Measurements from ENCODE around the gene RPS25. TPM values are rescaled to one million over a fixed set of nuclear protein-coding genes. Genes with fewer than 3 reads are reported as not detected.
"Not testable (repeated sequence)": the region's sequence is repeated elsewhere in the genome, so short reads cannot be mapped to it uniquely, and the experiment has no call there.

RPS25 gene
- total RNA-seq, 2 donors from 2014 or later = 1,893 to 1,917 TPM

GRCh38 chr11:119051440-119052162, 33.5 kb upstream of the RPS25 start:
- H3K36me3 Mint-ChIP-seq (ENCODE audit: insufficient read depth in 2 of 2) = peaks cover 20 to 52% of the 10 kb centered on the region in 2 donors
- peak; percentile 19 to 27 for DNase-seq
- H3K4me1 Mint-ChIP-seq (ENCODE audit: low read depth) = peaks cover 72% of the 10 kb centered on the region
- peak overlapping the region; percentile 23 to 33 for H3K4me3 Mint-ChIP-seq
- peak; percentile 20 to 36 for ATAC-seq (replicated peaks in 1 of 2)
- H3K27me3 Mint-ChIP-seq (ENCODE audit: low read depth) = no peaks in the 10 kb centered on the region
- no peak overlapping the region for H3K27ac Mint-ChIP-seq
- H3K9me3 Mint-ChIP-seq = no peaks in the 10 kb centered on the region

GRCh38 chr11:119049081-119049480, 30.9 kb upstream of the RPS25 start:
- ATAC-seq (replicated peaks in 1 of 2) = no peak
- no peak overlapping the region for H3K27ac Mint-ChIP-seq
- H3K36me3 Mint-ChIP-seq (ENCODE audit: insufficient read depth in 2 of 2) = peaks cover 14 to 57% of the 10 kb centered on the region in 2 donors

GRCh38 chr11:119048644-119049043, 30.5 kb upstream of the RPS25 start:
- no peak overlapping the region for H3K4me3 Mint-ChIP-seq
- peaks cover 14 to 53% of the 10 kb centered on the region in 2 donors for H3K36me3 Mint-ChIP-seq (ENCODE audit: insufficient read depth in 2 of 2)
- H3K9me3 Mint-ChIP-seq = no peaks in the 10 kb centered on the region
- peaks cover 48% of the 10 kb centered on the region for H3K4me1 Mint-ChIP-seq (ENCODE audit: low read depth)
- no peak for DNase-seq
- H3K27ac Mint-ChIP-seq = no peak overlapping the region
- no peak for ATAC-seq (replicated peaks in 1 of 2)
- H3K27me3 Mint-ChIP-seq (ENCODE audit: low read depth) = no peaks in the 10 kb centered on the region

More at GRCh38 chr11:119049081-119049480, 30.9 kb upstream of the RPS25 start:
- no peaks in the 10 kb centered on the region for H3K9me3 Mint-ChIP-seq
- peaks cover 50% of the 10 kb centered on the region for H3K4me1 Mint-ChIP-seq (ENCODE audit: low read depth)
- H3K4me3 Mint-ChIP-seq = no peak overlapping the region
- no peaks in the 10 kb centered on the region for H3K27me3 Mint-ChIP-seq (ENCODE audit: low read depth)
- DNase-seq = no peak

- H3K4me1 Mint-ChIP-seq (ENCODE audit: low read depth) = peaks cover 40% of the 10 kb centered on the region
- DNase-seq (peak in 1 of 2 donors; percentile 33), ATAC-seq (replicated peaks in 1 of 2) (peak; percentile 54 to 60)
- peak overlapping the region; percentile 5 for H3K27ac Mint-ChIP-seq
- no peaks in the 10 kb centered on the region for H3K9me3 Mint-ChIP-seq
- no peaks in the 10 kb centered on the region for H3K27me3 Mint-ChIP-seq (ENCODE audit: low read depth)
- peaks cover 5 to 41% of the 10 kb centered on the region in 2 donors for H3K36me3 Mint-ChIP-seq (ENCODE audit: insufficient read depth in 2 of 2)
- no peak overlapping the region for H3K4me3 Mint-ChIP-seq
These were observed 29.1 kb upstream of the RPS25 start for GRCh38 chr11:119047205-119047604.

- H3K36me3 Mint-ChIP-seq (ENCODE audit: insufficient read depth in 2 of 2) = peaks cover 5 to 38% of the 10 kb centered on the region in 2 donors
- peaks cover 40% of the 10 kb centered on the region for H3K4me1 Mint-ChIP-seq (ENCODE audit: low read depth)
- no peak overlapping the region for H3K27ac Mint-ChIP-seq
- no peak for DNase-seq
- no peaks in the 10 kb centered on the region for H3K27me3 Mint-ChIP-seq (ENCODE audit: low read depth)
- no peak for ATAC-seq (replicated peaks in 1 of 2)
- no peaks in the 10 kb centered on the region for H3K9me3 Mint-ChIP-seq
- H3K4me3 Mint-ChIP-seq = no peak overlapping the region
These were observed 28.3 kb upstream of the RPS25 start for GRCh38 chr11:119046489-119046888.

GRCh38 chr11:119044708-119045107, 26.6 kb upstream of the RPS25 start:
- ATAC-seq (replicated peaks in 1 of 2) = no peak

GRCh38 chr11:119042927-119043326, 24.8 kb upstream of the RPS25 start:
- Mint-ChIP-seq H3K4me3 (no peak overlapping the region), H3K36me3 (ENCODE audit: insufficient read depth in 2 of 2) (peaks cover 4 to 21% of the 10 kb centered on the region in 2 donors), H3K27ac (no peak overlapping the region), H3K27me3 (ENCODE audit: low read depth) (no peaks in the 10 kb centered on the region), H3K4me1 (ENCODE audit: low read depth) (peaks cover 19% of the 10 kb centered on the region), H3K9me3 (no peaks in the 10 kb centered on the region)
- no peak for ATAC-seq (replicated peaks in 1 of 2)
- DNase-seq = no peak

More at GRCh38 chr11:119044708-119045107, 26.6 kb upstream of the RPS25 start:
- Mint-ChIP-seq H3K9me3 (no peaks in the 10 kb centered on the region), H3K27ac (no peak overlapping the region), H3K36me3 (ENCODE audit: insufficient read depth in 2 of 2) (peaks cover 5 to 30% of the 10 kb centered on the region in 2 donors), H3K27me3 (ENCODE audit: low read depth) (no peaks in the 10 kb centered on the region), H3K4me3 (no peak overlapping the region), H3K4me1 (ENCODE audit: low read depth) (peaks cover 32% of the 10 kb centered on the region)
- DNase-seq = no peak

- H3K9me3 Mint-ChIP-seq = no peaks in the 10 kb centered on the region
- ATAC-seq (replicated peaks in 1 of 2) (peak; percentile 62 to 65), DNase-seq (no peak)
- no peak overlapping the region for H3K27ac Mint-ChIP-seq
- H3K36me3 Mint-ChIP-seq (ENCODE audit: insufficient read depth in 2 of 2) = peaks cover 0 to 16% of the 10 kb centered on the region in 2 donors
- H3K4me3 Mint-ChIP-seq = peak overlapping the region in 1 of 2 donors; percentile 27
- peaks cover 10% of the 10 kb centered on the region for H3K4me1 Mint-ChIP-seq (ENCODE audit: low read depth)
- no peaks in the 10 kb centered on the region for H3K27me3 Mint-ChIP-seq (ENCODE audit: low read depth)
These were observed 23.8 kb upstream of the RPS25 start for GRCh38 chr11:119041821-119042514.

GRCh38 chr11:119039471-119039870, 21.3 kb upstream of the RPS25 start:
- DNase-seq; ATAC-seq (replicated peaks in 1 of 2); H3K4me3 Mint-ChIP-seq; H3K27me3 Mint-ChIP-seq (ENCODE audit: low read depth); H3K9me3 Mint-ChIP-seq; H3K27ac Mint-ChIP-seq; H3K4me1 Mint-ChIP-seq (ENCODE audit: low read depth); H3K36me3 Mint-ChIP-seq (ENCODE audit: insufficient read depth in 2 of 2): not testable (repeated sequence)

GRCh38 chr11:119038884-119039283, 20.7 kb upstream of the RPS25 start:
- Mint-ChIP-seq H3K4me1 (ENCODE audit: low read depth) (peaks cover 10% of the 10 kb centered on the region), H3K27me3 (ENCODE audit: low read depth) (no peaks in the 10 kb centered on the region), H3K27ac (no peak overlapping the region)

GRCh38 chr11:119034813-119035212, 16.7 kb upstream of the RPS25 start:
- DNase-seq (no peak), ATAC-seq (replicated peaks in 1 of 2) (no peak)
- H3K36me3 Mint-ChIP-seq (ENCODE audit: insufficient read depth in 2 of 2) = no peaks in the 10 kb centered on the region
- no peak overlapping the region for H3K4me3 Mint-ChIP-seq
- H3K9me3 Mint-ChIP-seq = no peaks in the 10 kb centered on the region
- no peak overlapping the region for H3K27ac Mint-ChIP-seq
- H3K27me3 Mint-ChIP-seq (ENCODE audit: low read depth) = no peaks in the 10 kb centered on the region
- peaks cover 8% of the 10 kb centered on the region for H3K4me1 Mint-ChIP-seq (ENCODE audit: low read depth)

More at GRCh38 chr11:119038884-119039283, 20.7 kb upstream of the RPS25 start:
- H3K4me3 Mint-ChIP-seq = no peak overlapping the region
- no peaks in the 10 kb centered on the region for H3K9me3 Mint-ChIP-seq
- no peak for DNase-seq
- ATAC-seq (replicated peaks in 1 of 2) = no peak
- H3K36me3 Mint-ChIP-seq (ENCODE audit: insufficient read depth in 2 of 2) = no peaks in the 10 kb centered on the region

- H3K4me1 Mint-ChIP-seq (ENCODE audit: low read depth) = peaks cover 21% of the 10 kb centered on the region
- H3K9me3 Mint-ChIP-seq; H3K4me3 Mint-ChIP-seq; H3K36me3 Mint-ChIP-seq (ENCODE audit: insufficient read depth in 2 of 2); H3K27me3 Mint-ChIP-seq (ENCODE audit: low read depth); H3K27ac Mint-ChIP-seq; ATAC-seq (replicated peaks in 1 of 2); DNase-seq: not testable (repeated sequence)
These were observed 15.3 kb upstream of the RPS25 start for GRCh38 chr11:119033421-119033820.

- H3K27me3 Mint-ChIP-seq (ENCODE audit: low read depth) = no peaks in the 10 kb centered on the region
- no peaks in the 10 kb centered on the region for H3K9me3 Mint-ChIP-seq
- peaks cover 21% of the 10 kb centered on the region for H3K4me1 Mint-ChIP-seq (ENCODE audit: low read depth)
- no peak overlapping the region for H3K4me3 Mint-ChIP-seq
- no peak for DNase-seq
- no peaks in the 10 kb centered on the region for H3K36me3 Mint-ChIP-seq (ENCODE audit: insufficient read depth in 2 of 2)
- no peak overlapping the region for H3K27ac Mint-ChIP-seq
- no peak for ATAC-seq (replicated peaks in 1 of 2)
These were observed 13.8 kb upstream of the RPS25 start for GRCh38 chr11:119031912-119032280.

Measured in activated T-cell treated with anti-CD3 and anti-CD28 coated beads, Interleukin-2, amount 50 U/mL, for 72 hours (primary cell).